H1 (cell line): Measurements from ENCODE around the gene ELMO2. TPM values are rescaled to one million over a fixed set of nuclear protein-coding genes. Genes with fewer than 3 reads are reported as not detected.

Source experiments
- CTCF ChIA-PET: fragments of 300-600 bp; sonication (Branson Sonifier 250); formaldehyde crosslinking; loops from one replicate; lab custom pipeline; 2021; ENCODE audit not compliant: partially characterized antibody; lab: Charles Lee
- POLR2A ChIA-PET: fragments of 300-600 bp; sonication (Branson Sonifier 250); formaldehyde crosslinking; loops from one replicate; lab custom pipeline; 2021; ENCODE audit warnings: inconsistent platforms; ENCODE audit not compliant: partially characterized antibody; lab: Charles Lee
- DNase-seq, 2 experiments: peaks; one replicate each; pipeline versions ENCODE4 v3.0.0 to v3.0.0-alpha.2; 2010 to 2022; ENCODE audit warnings: low spot score in 2 of 2, low read depth in 1 of 2, mixed read lengths in 1 of 2
- FAIRE-seq: peaks from 2 replicates; lab custom pipeline; 2011; peaks lifted over from hg19 to GRCh38; lab: Jason Lieb, UNC
- H2AFZ ChIP-seq: 2 replicates; pipeline ENCODE4 v1.8.1; 2012; ENCODE audit warnings: low read length, inconsistent platforms
- H2AK5ac ChIP-seq: 2 replicates; pipeline ENCODE4 v1.6.1; 2013; ENCODE audit warnings: low read depth, low read length
- H2BK120ac ChIP-seq: replicated peaks from 2 replicates; pipeline ENCODE3; 2013; ENCODE audit warnings: low read depth, low read length, inconsistent platforms
- H2BK12ac ChIP-seq: 2 replicates; pipeline ENCODE4 v1.6.1; 2013; ENCODE audit warnings: low read depth, low read length
- H2BK15ac ChIP-seq: 2 replicates; pipeline ENCODE4 v1.6.1; 2013; ENCODE audit warnings: low read length
- H2BK20ac ChIP-seq: 2 replicates; pipeline ENCODE4 v1.6.1; 2013; ENCODE audit warnings: low read length
- H2BK5ac ChIP-seq: 2 replicates; pipeline ENCODE4 v1.6.1; 2013; ENCODE audit warnings: low read depth, low read length
- H3K14ac ChIP-seq: 2 replicates; pipeline ENCODE4 v1.6.1; 2013; ENCODE audit warnings: inconsistent platforms; ENCODE audit not compliant: insufficient read length
- H3K18ac ChIP-seq: 2 replicates; pipeline ENCODE4 v1.6.1; 2013; ENCODE audit warnings: low read length; ENCODE audit errors: extremely low read depth
- H3K23ac ChIP-seq: 2 replicates; pipeline ENCODE4 v1.6.1; 2013; ENCODE audit warnings: inconsistent platforms; ENCODE audit not compliant: insufficient read length
- H3K23me2 ChIP-seq: 2 replicates; pipeline ENCODE4 v1.6.1; 2013; ENCODE audit warnings: low read depth, low read length
- H3K27ac ChIP-seq: 2 replicates; pipeline ENCODE4 v1.6.1; 2011; ENCODE audit warnings: low read depth, low read length, inconsistent platforms
- H3K27me3 ChIP-seq, 4 experiments: replicated peaks in 1 of 4; 1 replicate in 1 of 4; 2 replicates in 3 of 4; pipeline versions ENCODE4 v1.6.1 to v1.8.1; 2011 to 2013; ENCODE audit warnings: low read length in 3 of 4, mild to moderate bottlenecking in 3 of 4, inconsistent platforms in 2 of 4, mixed read lengths in 2 of 4, moderate library complexity in 1 of 4; ENCODE audit not compliant: control insufficient read depth in 3 of 4, insufficient read depth in 3 of 4; ENCODE audit errors: extremely low read depth in 1 of 4
- H3K36me3 ChIP-seq, 4 experiments: 2 replicates each; pipeline versions ENCODE4 v1.6.1 to v1.8.1; 2011 to 2013; ENCODE audit warnings: mild to moderate bottlenecking in 4 of 4, low read length in 3 of 4, moderate library complexity in 2 of 4, control low read depth in 1 of 4, inconsistent platforms in 1 of 4; ENCODE audit not compliant: insufficient read depth in 4 of 4, control insufficient read depth in 2 of 4
- H3K4ac ChIP-seq: replicated peaks from 2 replicates; pipeline ENCODE3; 2013; ENCODE audit warnings: low read length, low read depth, mixed read lengths, inconsistent platforms; ENCODE audit not compliant: insufficient read length
- H3K4me1 ChIP-seq, 4 experiments: replicated peaks in 1 of 4; 1 replicate in 1 of 4; 2 replicates in 3 of 4; pipeline versions ENCODE4 v1.6.1 to v1.8.1; 2011 to 2013; ENCODE audit warnings: low read length in 3 of 4, inconsistent platforms in 2 of 4, mixed read lengths in 1 of 4; ENCODE audit not compliant: insufficient read depth in 4 of 4, control insufficient read depth in 3 of 4
- H3K4me2 ChIP-seq, 2 experiments: 2 replicates each; pipeline versions ENCODE4 v1.6.1 to v1.8.1; 2011 to 2013; ENCODE audit warnings: low read depth in 2 of 2, low read length in 2 of 2, control low read depth in 1 of 2, inconsistent platforms in 1 of 2, mild to moderate bottlenecking in 1 of 2; ENCODE audit not compliant: insufficient read depth in 1 of 2
- H3K4me3 ChIP-seq, 4 experiments: fragments of 200-600, 300-600 bp in 1 of 4; sonication (generic), shearing (Covaris generic), sonication (Bioruptor Twin) in 1 of 4; 2 replicates each; pipeline versions ENCODE4 v1.5.1 to v1.8.1; 2011 to 2016; ENCODE audit warnings: low read length in 4 of 4, low read depth in 3 of 4, control low read depth in 2 of 4, inconsistent platforms in 2 of 4, mild to moderate bottlenecking in 2 of 4, mixed read lengths in 1 of 4, moderate library complexity in 1 of 4; ENCODE audit not compliant: insufficient read depth in 2 of 4; ENCODE audit errors: extremely low read depth in 1 of 4
- H3K56ac ChIP-seq: replicated peaks from 2 replicates; pipeline ENCODE3; 2013; ENCODE audit warnings: low read depth, mild to moderate bottlenecking, mixed read lengths, low read length, inconsistent platforms; ENCODE audit not compliant: insufficient read length
- H3K79me1 ChIP-seq: 2 replicates; pipeline ENCODE4 v1.6.1; 2013; ENCODE audit warnings: low read depth, low read length, control low read depth
- H3K79me2 ChIP-seq, 2 experiments: 2 replicates each; pipeline versions ENCODE4 v1.6.1 to v1.8.1; 2012 to 2013; ENCODE audit warnings: low read length in 2 of 2, mild to moderate bottlenecking in 2 of 2, inconsistent platforms in 1 of 2; ENCODE audit not compliant: insufficient read depth in 2 of 2, control insufficient read depth in 1 of 2
- H3K9ac ChIP-seq, 4 experiments: replicated peaks in 1 of 4; 1 replicate in 1 of 4; 2 replicates in 3 of 4; pipeline versions ENCODE4 v1.6.1 to v1.8.1; 2011 to 2013; ENCODE audit warnings: low read depth in 3 of 4, low read length in 3 of 4, control low read depth in 2 of 4, mild to moderate bottlenecking in 2 of 4, moderate library complexity in 2 of 4, inconsistent platforms in 1 of 4; ENCODE audit errors: extremely low read depth in 1 of 4
- H3K9me3 ChIP-seq, 2 experiments: 2 replicates each; pipeline versions ENCODE4 v1.6.1 to v1.8.1; 2012 to 2013; ENCODE audit warnings: mild to moderate bottlenecking in 2 of 2, moderate library complexity in 2 of 2, control low read depth in 1 of 2, inconsistent platforms in 1 of 2, low read depth in 1 of 2, low read length in 1 of 2, mixed read lengths in 1 of 2; ENCODE audit not compliant: insufficient read depth in 2 of 2
- H4K20me1 ChIP-seq, 2 experiments: replicated peaks in 1 of 2; 2 replicates each; pipeline versions ENCODE3 to v1.8.1; 2011 to 2013; ENCODE audit warnings: inconsistent platforms in 2 of 2, low read length in 2 of 2, mild to moderate bottlenecking in 1 of 2; ENCODE audit not compliant: insufficient read depth in 2 of 2, control insufficient read depth in 1 of 2
- H4K5ac ChIP-seq: 2 replicates; pipeline ENCODE4 v1.6.1; 2013; ENCODE audit warnings: low read length, low read depth, mixed read lengths, inconsistent platforms; ENCODE audit not compliant: insufficient read length
- H4K8ac ChIP-seq: 2 replicates; pipeline ENCODE4 v1.8.0; 2013; ENCODE audit warnings: mild to moderate bottlenecking, moderate library complexity, low read length, inconsistent platforms; ENCODE audit not compliant: insufficient read depth; ENCODE audit errors: extremely low read depth
- H4K91ac ChIP-seq: replicated peaks from 2 replicates; pipeline ENCODE3; 2013; ENCODE audit warnings: low read length, mixed read lengths, inconsistent platforms; ENCODE audit not compliant: insufficient read length
- ATF2 ChIP-seq: IDR thresholded peaks from 2 replicates; pipeline ENCODE4 v1.6.1; 2012; ENCODE audit warnings: low read length, inconsistent platforms
- CBX8 ChIP-seq: fragments of 300-800, 300-1000 bp; sonication (generic); IDR thresholded peaks from 2 replicates; pipeline ENCODE4 v1.7.1; 2016; ENCODE audit warnings: low read depth, low read length, borderline replicate concordance
- CEBPB ChIP-seq: IDR thresholded peaks from 2 replicates; pipeline ENCODE4 v1.6.1; 2012; ENCODE audit warnings: low read depth, low read length
- CTBP2 ChIP-seq: IDR thresholded peaks from 2 replicates; pipeline ENCODE4 v1.7.0; 2011; ENCODE audit warnings: borderline replicate concordance, mild to moderate bottlenecking, moderate library complexity, mixed read lengths, low read length; ENCODE audit not compliant: insufficient read depth, insufficient read length
- EP300 ChIP-seq, 2 experiments: IDR thresholded peaks; 1 replicate in 1 of 2; 2 replicates in 1 of 2; pipeline ENCODE4 v1.6.1; 2011 to 2012; ENCODE audit warnings: low read depth in 2 of 2, low read length in 2 of 2, mild to moderate bottlenecking in 2 of 2, borderline replicate concordance in 1 of 2, inconsistent platforms in 1 of 2, moderate library complexity in 1 of 2
- GTF2F1 ChIP-seq: IDR thresholded peaks from 2 replicates; pipeline ENCODE4 v1.6.1; 2012; ENCODE audit warnings: low read depth, low read length, improper control_type of control experiment, borderline replicate concordance
- KDM5A ChIP-seq: fragments of 200-600 bp; IDR thresholded peaks from 2 replicates; pipeline ENCODE4 v1.7.1; 2012; ENCODE audit warnings: mild to moderate bottlenecking, low read length, inconsistent platforms, mixed read lengths
- MAX ChIP-seq: IDR thresholded peaks from 2 replicates; pipeline ENCODE4 v1.6.1; 2012; ENCODE audit warnings: inconsistent platforms
- PHF8 ChIP-seq: fragments of 200-600 bp; sonication (generic); conservative IDR thresholded peaks from 2 replicates; pipeline ENCODE4 v1.7.1; 2012; ENCODE audit warnings: low read depth, mild to moderate bottlenecking, inconsistent platforms, low read length, moderate library complexity
- RAD21 ChIP-seq, 2 experiments: IDR thresholded peaks in 1 of 2; conservative IDR thresholded peaks in 1 of 2; 2 replicates each; pipeline ENCODE4 v1.6.1; 2011; ENCODE audit warnings: low read depth in 2 of 2, low read length in 2 of 2, improper control_type of control experiment in 1 of 2, inconsistent platforms in 1 of 2, mild to moderate bottlenecking in 1 of 2, moderate library complexity in 1 of 2
- SP1 ChIP-seq: IDR thresholded peaks from 2 replicates; pipeline ENCODE4 v1.6.1; 2011; ENCODE audit warnings: low read depth, low read length
- SRF ChIP-seq: IDR thresholded peaks from 2 replicates; pipeline ENCODE4 v1.6.1; 2011; ENCODE audit warnings: mild to moderate bottlenecking, low read depth, low read length, moderate library complexity
- polyA plus RNA-seq, 7 experiments: library from polyadenylated mRNA; depleted of rRNA in 3 of 7; stranded (reverse) in 5 of 7; unstranded in 2 of 7; fragments of >200 nt in 5 of 7; fragments of 200-250 nt in 2 of 7; gene quantifications; 1 replicate in 5 of 7; 2 replicates in 1 of 7; 4 replicates in 1 of 7; pipeline versions ENCODE4 v1.2.1 to v1.2.3, GENCODE V29; 2011 to 2013; ENCODE audit warnings: missing spikeins in 2 of 7, mixed read lengths in 2 of 7
- total RNA-seq: library from RNA; stranded (reverse); fragmentation: NEBNext Ultra II Directional; extraction: Animal tissue kit (Norgen Biotek cat#: 25700); gene quantifications from 2 replicates; pipeline ENCODE4 v1.2.1, GENCODE V29; 2021

ELMO2 gene
- total and polyA plus RNA-seq, 2 of the 8 experiments (the other 6 are each of a cell fraction or from before 2014, with no cell fraction given), result 34.3 to 39.7 TPM

GRCh38 chr20:46434597-46434996 is 28.2 kb upstream of the ELMO2 start:
- Histone ChIP-seq H3K4me2 (no peak overlapping the region), H2BK15ac (no peak overlapping the region), H3K9me3 (peaks cover 0 to 4% of the 10 kb centered on the region in 2 experiments; a peak in 1 of 4 replicates), H3K27ac (no peak overlapping the region), H3K79me2 (no peaks in the 10 kb centered on the region), H3K27me3 (no peaks in the 10 kb centered on the region; a peak in 1 of 7 replicates), H3K56ac (no peak overlapping the region), H3K23ac (no peak overlapping the region), H3K23me2 (no peaks in the 10 kb centered on the region), H2BK120ac (no peak overlapping the region), H3K79me1 (no peaks in the 10 kb centered on the region; the same call in 1 of the 2 replicates), H2BK5ac (no peak overlapping the region), H3K14ac (no peak overlapping the region), H4K5ac (no peak overlapping the region), H3K4ac (no peak overlapping the region), H4K91ac (no peak overlapping the region), H3K9ac (no peak overlapping the region), H3K18ac (no peak overlapping the region), H2AFZ (no peak overlapping the region), H3K4me3 (no peak overlapping the region), H4K8ac (no peak overlapping the region), H3K36me3 (no peaks in the 10 kb centered on the region), H4K20me1 (no peaks in the 10 kb centered on the region), H3K4me1 (peaks cover 0 to 6% (median 2%) of the 10 kb centered on the region in 4 experiments; a peak in 3 of 7 replicates), H2BK12ac (no peak overlapping the region), H2AK5ac (no peak overlapping the region), H2BK20ac (no peak overlapping the region)
- ChIA-PET POLR2A (interaction anchor here (1.0 to 1.6 kb wide), 3 partner anchors 11 to 71 kb away, joined by 3 to 5 read pairs (median 4); no protein-coding TSS in a partner anchor), CTCF (interaction anchor here (0.8 to 1.3 kb wide), 4 partner anchors 11 to 34 kb away, joined by 3 to 5 read pairs (median 3); partner anchors contain the start of gene ELMO2)
- TF ChIP-seq MAX (no peak), SP1 (no peak), SRF (no peak), CBX8 (no peak), CTBP2 (no peak), RAD21 (IDR thresholded peaks at IDR 0.05 in 1 of 2, conservative IDR thresholded peaks at IDR 0.05 in 1 of 2; ENCODE audit: low read depth in 2 of 2, low read length in 2 of 2) (no peak), EP300 (IDR thresholded peaks at IDR 0.05; ENCODE audit: borderline replicate concordance in 1 of 2, low read depth in 2 of 2, low read length in 2 of 2) (no peak), KDM5A (no peak), GTF2F1 (no peak), PHF8 (no peak), CEBPB (no peak), ATF2 (no peak)
- FAIRE-seq, result no peak
- no peak for DNase-seq
